ENCODE measurements around the gene ADGRL2.

DNA sequence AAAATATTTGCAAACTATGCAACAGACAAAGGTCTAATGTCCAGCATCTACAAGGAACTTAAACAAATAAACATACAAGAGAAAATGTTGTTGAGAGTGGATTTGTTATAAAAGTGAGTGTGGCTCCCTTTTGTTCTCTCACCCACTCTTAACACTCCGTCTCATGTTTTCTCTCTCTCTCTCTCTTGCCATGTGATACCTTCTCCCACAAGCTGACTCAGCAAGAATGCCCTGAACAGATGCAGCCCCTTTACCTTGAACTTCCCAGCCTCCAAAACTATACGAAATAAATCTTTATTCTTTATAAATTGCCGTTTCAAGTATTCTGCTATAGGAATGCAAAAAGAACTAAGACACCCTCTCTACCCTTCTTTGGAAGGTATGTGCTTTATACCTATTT lies 234.1 kb downstream of the ADGRL2 start:
- TF ChIP-seq POLR2A (IDR thresholded peaks at IDR 0.05), result no peak
- TF ChIP-seq, protein P1, sequence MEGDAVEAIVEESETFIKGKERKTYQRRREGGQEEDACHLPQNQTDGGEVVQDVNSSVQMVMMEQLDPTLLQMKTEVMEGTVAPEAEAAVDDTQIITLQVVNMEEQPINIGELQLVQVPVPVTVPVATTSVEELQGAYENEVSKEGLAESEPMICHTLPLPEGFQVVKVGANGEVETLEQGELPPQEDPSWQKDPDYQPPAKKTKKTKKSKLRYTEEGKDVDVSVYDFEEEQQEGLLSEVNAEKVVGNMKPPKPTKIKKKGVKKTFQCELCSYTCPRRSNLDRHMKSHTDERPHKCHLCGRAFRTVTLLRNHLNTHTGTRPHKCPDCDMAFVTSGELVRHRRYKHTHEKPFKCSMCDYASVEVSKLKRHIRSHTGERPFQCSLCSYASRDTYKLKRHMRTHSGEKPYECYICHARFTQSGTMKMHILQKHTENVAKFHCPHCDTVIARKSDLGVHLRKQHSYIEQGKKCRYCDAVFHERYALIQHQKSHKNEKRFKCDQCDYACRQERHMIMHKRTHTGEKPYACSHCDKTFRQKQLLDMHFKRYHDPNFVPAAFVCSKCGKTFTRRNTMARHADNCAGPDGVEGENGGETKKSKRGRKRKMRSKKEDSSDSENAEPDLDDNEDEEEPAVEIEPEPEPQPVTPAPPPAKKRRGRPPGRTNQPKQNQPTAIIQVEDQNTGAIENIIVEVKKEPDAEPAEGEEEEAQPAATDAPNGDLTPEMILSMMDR (IDR thresholded peaks at IDR 0.05), result no peak
- TF ChIP-seq EP300 (IDR thresholded peaks at IDR 0.05), result no peak

Measured in suprapubic skin (tissue), 3 donors.